CD4-positive, alpha-beta T cell treated with Interferon gamma for 1 hour (primary cell): ENCODE results near the gene ATP5F1D.

Experiments
- DNase-seq: peaks from one replicate; pipeline ENCODE4 v3.0.0-alpha.2; 2020

ATP5F1D gene

GRCh38 chr19:1283917-1284292 is 42.4 kb downstream of the ATP5F1D start:
- DNase-seq = no peak

DNA sequence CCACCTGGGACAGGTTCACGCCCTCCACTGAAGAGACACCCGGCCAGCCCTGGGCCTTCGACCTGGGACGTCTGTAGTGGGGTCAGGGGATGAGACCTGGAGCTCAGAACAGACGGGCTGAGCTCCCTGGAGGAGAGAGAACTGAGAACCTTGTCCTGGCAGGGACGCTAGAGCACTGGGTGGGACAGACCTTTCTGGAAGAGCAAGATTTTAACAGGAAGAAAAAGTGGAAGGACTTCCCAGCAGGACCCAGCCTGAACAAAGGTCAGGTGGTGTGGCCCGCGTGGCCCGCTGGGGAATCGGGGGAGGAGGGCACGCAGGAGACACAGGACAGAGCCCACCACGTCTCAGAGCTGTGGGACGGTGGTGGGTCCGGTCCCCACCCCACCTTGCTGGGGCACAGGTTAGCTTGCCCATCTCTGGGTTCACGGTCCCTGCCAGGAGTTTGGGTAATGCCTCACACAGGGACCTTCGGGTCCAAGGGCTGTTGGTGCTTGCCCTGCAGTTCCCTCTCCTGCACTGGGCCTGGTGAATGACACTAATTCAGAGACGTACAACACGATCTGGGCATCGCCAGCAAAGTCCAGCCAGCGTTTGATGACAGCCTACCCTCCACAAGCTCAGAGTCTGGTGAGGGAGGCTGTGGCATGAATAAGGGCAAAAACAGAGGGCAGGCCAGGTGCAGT is 42.9 kb downstream of the ATP5F1D start:
- no peak for DNase-seq

- no peak for DNase-seq
Observed at GRCh38 chr19:1284979-1285736, 43.6 kb downstream of the ATP5F1D start.

GRCh38 chr19:1285737-1286360 is 44.3 kb downstream of the ATP5F1D start, which contains the start of gene EFNA2:
Gene EFNA2 (plus strand): TSS chr19:1285873. CDS start chr19:1286169, 296 bp downstream.
- no peak for DNase-seq

- DNase-seq = no peak
Observed at GRCh38 chr19:1286487-1287353, 45.2 kb downstream of the ATP5F1D start.

DNA sequence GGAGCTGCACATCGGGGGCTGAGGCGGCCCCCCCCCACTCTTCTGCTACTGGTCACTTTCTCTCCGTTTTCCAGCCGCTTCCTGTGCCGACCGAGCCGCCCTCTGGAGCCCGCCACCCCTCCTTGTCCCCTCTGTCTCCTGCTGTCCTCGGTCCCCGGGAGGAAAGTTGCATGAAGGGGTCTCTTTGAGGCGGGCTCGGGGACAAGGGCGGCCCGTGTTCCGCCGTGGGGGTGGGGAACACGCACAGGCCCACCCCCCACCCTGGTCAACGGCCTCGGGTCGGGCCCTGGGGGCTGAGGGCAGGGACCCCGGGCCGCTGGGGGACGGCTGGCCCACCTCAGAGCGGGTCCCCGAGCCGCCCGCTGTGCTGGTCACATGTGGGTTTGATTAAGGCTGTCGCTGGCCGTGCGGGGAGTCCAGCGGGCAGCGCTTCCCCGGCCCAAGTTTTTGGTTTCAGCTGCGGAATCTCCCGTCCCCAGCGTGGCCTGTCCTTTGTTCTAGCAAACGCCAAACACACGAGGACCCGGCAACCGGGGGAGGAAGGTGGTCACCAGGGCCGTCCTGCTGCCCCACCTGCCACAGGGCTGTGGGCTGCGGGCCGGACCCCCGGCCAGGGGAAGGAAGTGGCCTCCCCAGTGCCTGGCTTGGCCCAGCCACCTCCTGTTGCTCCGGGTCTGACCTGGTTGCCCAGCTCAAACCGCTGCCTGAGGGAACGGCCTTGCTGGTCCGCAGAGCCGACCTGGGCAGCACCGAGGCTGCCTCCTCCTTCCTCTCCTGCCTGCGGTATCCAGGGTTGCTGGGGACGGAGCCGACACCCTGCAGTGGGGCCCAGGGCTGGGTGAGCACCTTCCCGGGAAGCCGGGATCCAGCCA is 46.0 kb downstream of the ATP5F1D start:
- no peak for DNase-seq

GRCh38 chr19:1288226-1288612 is 46.7 kb downstream of the ATP5F1D start:
- DNase-seq = no peak

- no peak for DNase-seq
Observed at GRCh38 chr19:1288833-1289685, 47.5 kb downstream of the ATP5F1D start.

GRCh38 chr19:1289686-1290025 is 48.1 kb downstream of the ATP5F1D start:
- no peak for DNase-seq

DNA sequence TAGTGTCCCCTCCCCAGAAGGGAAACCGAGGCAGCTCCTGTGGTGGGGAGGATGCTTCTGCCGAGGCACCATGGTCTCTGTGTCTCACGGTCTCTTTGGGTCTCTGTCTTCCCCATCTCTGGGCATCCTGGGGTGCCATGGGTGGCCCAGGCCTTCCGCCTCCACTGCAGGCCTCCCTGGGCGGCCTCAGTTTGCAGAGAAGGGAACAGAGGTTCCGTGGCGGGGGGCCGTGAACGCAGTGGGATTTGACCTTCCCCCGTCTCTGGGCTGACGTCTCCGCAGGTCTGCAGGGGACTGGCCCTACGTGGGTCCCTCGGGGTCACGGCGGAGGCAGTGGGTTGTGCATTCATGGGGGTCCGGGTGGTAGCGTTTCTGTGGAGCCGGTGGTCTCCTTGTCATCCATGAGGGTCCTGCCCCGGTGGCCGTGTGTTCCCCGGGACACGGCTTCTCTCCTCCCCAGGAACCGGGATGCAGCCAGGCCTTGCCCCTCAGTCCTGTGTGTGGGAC is 48.7 kb downstream of the ATP5F1D start:
- DNase-seq = no peak

DNA sequence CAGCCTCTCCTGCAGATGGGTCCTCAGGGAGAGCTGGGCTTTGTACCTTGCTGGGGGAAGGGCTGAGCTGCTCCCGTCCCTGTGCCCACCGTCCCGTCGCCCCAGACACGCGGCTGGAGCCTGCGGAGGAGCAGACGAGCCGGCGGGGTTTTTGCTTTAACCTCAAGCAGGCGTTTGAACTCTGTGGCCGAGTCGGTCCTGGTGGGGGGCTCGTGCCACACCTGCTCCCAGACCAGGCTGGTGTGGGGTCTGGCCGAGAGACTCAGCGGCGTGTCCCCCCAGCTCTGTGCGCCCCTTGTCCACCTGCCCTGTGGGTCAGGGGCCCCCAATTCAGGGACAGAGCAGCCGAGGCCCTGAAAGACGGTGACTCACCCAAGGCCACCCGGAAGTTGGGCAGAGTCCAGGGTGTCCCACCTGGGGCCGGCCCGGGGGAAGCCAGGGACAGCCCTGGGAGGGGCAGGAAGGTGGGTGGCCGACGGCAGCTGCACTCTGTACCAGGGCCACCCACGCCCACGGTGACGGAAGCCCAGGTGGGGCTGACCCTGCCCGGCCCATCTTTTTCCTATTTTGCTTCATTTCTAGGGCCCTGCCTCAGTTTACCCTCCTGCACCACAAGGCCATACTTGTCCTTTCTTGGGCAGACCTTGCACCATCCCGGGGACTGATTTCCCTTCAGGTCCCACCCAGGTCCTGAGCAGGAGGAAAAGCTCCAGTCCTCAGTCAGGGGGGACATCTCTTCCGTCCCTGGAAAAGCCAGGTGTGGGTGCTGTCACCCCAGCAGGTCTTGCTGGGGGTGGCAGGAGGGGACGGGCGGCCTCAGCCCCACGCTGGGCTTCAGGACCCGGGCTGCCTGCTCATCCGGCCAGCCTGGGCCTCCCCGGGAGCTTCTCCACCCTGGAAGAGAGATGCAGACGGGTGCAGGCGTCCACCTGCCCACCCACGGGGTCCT is 49.4 kb downstream of the ATP5F1D start:
- DNase-seq = no peak

DNA sequence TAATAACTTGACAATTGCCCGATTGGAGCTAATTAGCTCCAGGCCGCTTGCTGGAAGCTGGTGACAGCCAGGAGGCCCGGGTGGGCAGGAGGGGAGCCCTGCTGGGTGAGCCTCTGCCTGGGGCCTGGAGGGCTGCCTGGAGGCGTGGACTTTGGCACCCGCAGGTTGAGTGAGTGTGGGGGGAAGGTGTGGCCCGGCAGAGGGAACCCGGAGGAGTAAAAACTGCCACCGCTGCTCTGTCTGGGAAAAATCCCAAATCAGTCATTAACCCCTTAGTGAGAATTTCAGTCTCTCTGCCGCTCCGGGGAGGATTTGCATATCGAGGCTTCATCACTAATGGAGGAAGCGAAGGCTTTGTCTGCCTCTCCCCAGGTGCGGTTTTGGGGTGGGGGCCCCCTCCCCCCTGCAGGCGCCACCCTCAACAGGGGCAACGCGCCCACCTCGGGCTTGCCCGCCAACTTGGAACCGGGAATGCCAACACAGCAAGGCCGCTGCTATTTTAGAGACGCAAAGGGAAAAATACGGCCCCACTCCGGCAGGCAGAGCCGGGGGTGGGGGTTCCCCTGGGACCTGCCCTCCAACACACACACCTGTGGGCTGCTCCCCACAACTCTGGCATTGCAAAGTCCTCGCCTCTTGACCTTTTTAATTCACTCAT is 50.3 kb downstream of the ATP5F1D start:
- no peak for DNase-seq

DNA sequence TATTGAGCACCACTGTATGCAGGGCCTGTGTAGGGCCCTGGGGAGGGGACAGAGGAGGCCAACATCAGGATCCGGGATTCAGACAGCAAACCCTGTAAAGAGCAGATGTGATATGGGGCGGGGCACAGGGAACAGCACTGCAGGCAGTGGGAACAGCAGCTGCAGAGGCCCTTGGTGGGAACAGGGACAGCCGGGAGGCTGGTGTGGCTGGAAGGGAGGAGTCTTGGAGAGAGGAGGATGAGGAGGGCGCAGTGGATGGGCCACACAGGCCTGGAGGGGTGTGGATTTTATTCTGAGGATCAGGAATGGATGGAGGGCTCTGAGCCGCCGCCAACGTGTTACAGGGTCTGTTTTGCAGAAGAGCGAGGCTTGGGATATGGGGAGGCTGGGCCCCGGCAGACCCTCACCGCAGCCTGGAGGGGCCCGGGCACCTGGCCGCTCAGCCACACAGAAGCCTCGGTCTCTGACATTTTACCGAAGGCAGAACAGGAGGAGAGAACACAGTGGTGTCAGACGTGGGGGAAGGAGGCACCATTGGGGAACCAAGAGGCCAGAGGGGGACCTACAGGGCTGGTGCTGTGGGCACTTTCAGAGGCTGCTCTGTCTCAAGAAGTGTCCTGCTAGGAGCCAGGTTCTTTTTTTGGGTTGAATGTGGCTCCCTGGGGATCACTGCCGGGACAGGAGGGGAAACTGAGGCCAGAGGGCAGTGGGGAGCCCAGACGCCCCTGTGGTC is 51.0 kb downstream of the ATP5F1D start:
- DNase-seq = no peak

DNA sequence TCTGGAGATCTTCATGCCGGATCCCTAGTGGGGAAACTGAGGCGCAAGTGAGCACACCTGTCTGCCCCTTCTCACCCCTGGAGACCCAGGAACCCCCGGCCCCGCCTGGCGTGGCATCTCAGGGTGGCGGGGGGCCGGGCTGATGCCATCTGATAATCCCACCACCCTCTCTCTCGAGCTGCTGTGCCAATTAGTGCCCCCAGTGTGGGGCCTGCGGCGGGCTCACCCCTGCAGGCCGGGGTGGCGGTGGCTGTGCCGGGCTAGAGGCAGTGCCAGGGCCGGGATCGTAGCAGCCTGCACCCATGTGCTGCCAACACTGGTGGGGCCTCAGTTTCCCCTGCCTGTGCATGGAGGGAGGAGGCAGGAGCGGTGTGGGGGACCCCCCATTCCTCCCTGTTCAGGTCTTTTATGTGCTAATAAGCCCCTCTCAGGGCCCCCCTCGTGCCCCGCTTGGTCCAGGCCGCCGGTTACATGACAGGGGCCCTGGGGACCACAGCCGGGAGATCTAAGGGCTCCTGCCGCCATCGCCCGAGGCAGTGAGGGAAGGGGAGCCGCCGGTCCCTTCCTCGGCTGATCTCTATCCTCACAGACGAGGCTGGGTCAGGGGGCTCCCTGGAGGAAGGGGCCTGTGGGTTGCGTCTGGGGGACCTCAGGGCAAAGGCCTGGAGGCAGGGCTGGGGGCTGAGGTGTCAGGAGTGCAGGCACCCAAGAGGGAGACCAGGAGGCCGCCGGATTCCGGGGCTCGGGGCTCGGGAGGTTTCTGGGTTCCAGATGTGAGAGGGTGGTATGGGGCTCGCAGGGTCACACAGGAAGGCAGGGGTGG is 52.4 kb downstream of the ATP5F1D start:
- no peak for DNase-seq
